H1 (cell line): ENCODE data around the gene PTPRG. TPM values are rescaled to one million over a fixed set of nuclear protein-coding genes. Genes with fewer than 3 reads are reported as not detected.

ENCODE experiments used
- CTCF ChIA-PET: fragments of 300-600 bp; sonication (Branson Sonifier 250); formaldehyde crosslinking; loops from one replicate; lab custom pipeline; 2021; ENCODE audit not compliant: partially characterized antibody; lab: Charles Lee
- POLR2A ChIA-PET: fragments of 300-600 bp; sonication (Branson Sonifier 250); formaldehyde crosslinking; loops from one replicate; lab custom pipeline; 2021; ENCODE audit warnings: inconsistent platforms; ENCODE audit not compliant: partially characterized antibody; lab: Charles Lee
- DNase-seq, 2 experiments: peaks; one replicate each; pipeline versions ENCODE4 v3.0.0 to v3.0.0-alpha.2; 2010 to 2022; ENCODE audit warnings: low spot score in 2 of 2, low read depth in 1 of 2, mixed read lengths in 1 of 2
- FAIRE-seq: peaks from 2 replicates; lab custom pipeline; 2011; peaks lifted over from hg19 to GRCh38; lab: Jason Lieb, UNC
- H2AFZ ChIP-seq: 2 replicates; pipeline ENCODE4 v1.8.1; 2012; ENCODE audit warnings: low read length, inconsistent platforms
- H2AK5ac ChIP-seq: 2 replicates; pipeline ENCODE4 v1.6.1; 2013; ENCODE audit warnings: low read depth, low read length
- H2BK120ac ChIP-seq: replicated peaks from 2 replicates; pipeline ENCODE3; 2013; ENCODE audit warnings: low read depth, low read length, inconsistent platforms
- H2BK12ac ChIP-seq: 2 replicates; pipeline ENCODE4 v1.6.1; 2013; ENCODE audit warnings: low read depth, low read length
- H2BK15ac ChIP-seq: 2 replicates; pipeline ENCODE4 v1.6.1; 2013; ENCODE audit warnings: low read length
- H2BK20ac ChIP-seq: 2 replicates; pipeline ENCODE4 v1.6.1; 2013; ENCODE audit warnings: low read length
- H2BK5ac ChIP-seq: 2 replicates; pipeline ENCODE4 v1.6.1; 2013; ENCODE audit warnings: low read depth, low read length
- H3K14ac ChIP-seq: 2 replicates; pipeline ENCODE4 v1.6.1; 2013; ENCODE audit warnings: inconsistent platforms; ENCODE audit not compliant: insufficient read length
- H3K18ac ChIP-seq: 2 replicates; pipeline ENCODE4 v1.6.1; 2013; ENCODE audit warnings: low read length; ENCODE audit errors: extremely low read depth
- H3K23ac ChIP-seq: 2 replicates; pipeline ENCODE4 v1.6.1; 2013; ENCODE audit warnings: inconsistent platforms; ENCODE audit not compliant: insufficient read length
- H3K23me2 ChIP-seq: 2 replicates; pipeline ENCODE4 v1.6.1; 2013; ENCODE audit warnings: low read depth, low read length
- H3K27ac ChIP-seq: 2 replicates; pipeline ENCODE4 v1.6.1; 2011; ENCODE audit warnings: low read depth, low read length, inconsistent platforms
- H3K27me3 ChIP-seq, 4 experiments: replicated peaks in 1 of 4; 1 replicate in 1 of 4; 2 replicates in 3 of 4; pipeline versions ENCODE4 v1.6.1 to v1.8.1; 2011 to 2013; ENCODE audit warnings: low read length in 3 of 4, mild to moderate bottlenecking in 3 of 4, inconsistent platforms in 2 of 4, mixed read lengths in 2 of 4, moderate library complexity in 1 of 4; ENCODE audit not compliant: control insufficient read depth in 3 of 4, insufficient read depth in 3 of 4; ENCODE audit errors: extremely low read depth in 1 of 4
- H3K36me3 ChIP-seq, 4 experiments: 2 replicates each; pipeline versions ENCODE4 v1.6.1 to v1.8.1; 2011 to 2013; ENCODE audit warnings: mild to moderate bottlenecking in 4 of 4, low read length in 3 of 4, moderate library complexity in 2 of 4, control low read depth in 1 of 4, inconsistent platforms in 1 of 4; ENCODE audit not compliant: insufficient read depth in 4 of 4, control insufficient read depth in 2 of 4
- H3K4ac ChIP-seq: replicated peaks from 2 replicates; pipeline ENCODE3; 2013; ENCODE audit warnings: low read length, low read depth, mixed read lengths, inconsistent platforms; ENCODE audit not compliant: insufficient read length
- H3K4me1 ChIP-seq, 4 experiments: replicated peaks in 1 of 4; 1 replicate in 1 of 4; 2 replicates in 3 of 4; pipeline versions ENCODE4 v1.6.1 to v1.8.1; 2011 to 2013; ENCODE audit warnings: low read length in 3 of 4, inconsistent platforms in 2 of 4, mixed read lengths in 1 of 4; ENCODE audit not compliant: insufficient read depth in 4 of 4, control insufficient read depth in 3 of 4
- H3K4me2 ChIP-seq, 2 experiments: 2 replicates each; pipeline versions ENCODE4 v1.6.1 to v1.8.1; 2011 to 2013; ENCODE audit warnings: low read depth in 2 of 2, low read length in 2 of 2, control low read depth in 1 of 2, inconsistent platforms in 1 of 2, mild to moderate bottlenecking in 1 of 2; ENCODE audit not compliant: insufficient read depth in 1 of 2
- H3K4me3 ChIP-seq, 4 experiments: fragments of 200-600, 300-600 bp in 1 of 4; sonication (generic), shearing (Covaris generic), sonication (Bioruptor Twin) in 1 of 4; 2 replicates each; pipeline versions ENCODE4 v1.5.1 to v1.8.1; 2011 to 2016; ENCODE audit warnings: low read length in 4 of 4, low read depth in 3 of 4, control low read depth in 2 of 4, inconsistent platforms in 2 of 4, mild to moderate bottlenecking in 2 of 4, mixed read lengths in 1 of 4, moderate library complexity in 1 of 4; ENCODE audit not compliant: insufficient read depth in 2 of 4; ENCODE audit errors: extremely low read depth in 1 of 4
- H3K56ac ChIP-seq: replicated peaks from 2 replicates; pipeline ENCODE3; 2013; ENCODE audit warnings: low read depth, mild to moderate bottlenecking, mixed read lengths, low read length, inconsistent platforms; ENCODE audit not compliant: insufficient read length
- H3K79me1 ChIP-seq: 2 replicates; pipeline ENCODE4 v1.6.1; 2013; ENCODE audit warnings: low read depth, low read length, control low read depth
- H3K79me2 ChIP-seq, 2 experiments: 2 replicates each; pipeline versions ENCODE4 v1.6.1 to v1.8.1; 2012 to 2013; ENCODE audit warnings: low read length in 2 of 2, mild to moderate bottlenecking in 2 of 2, inconsistent platforms in 1 of 2; ENCODE audit not compliant: insufficient read depth in 2 of 2, control insufficient read depth in 1 of 2
- H3K9ac ChIP-seq, 4 experiments: replicated peaks in 1 of 4; 1 replicate in 1 of 4; 2 replicates in 3 of 4; pipeline versions ENCODE4 v1.6.1 to v1.8.1; 2011 to 2013; ENCODE audit warnings: low read depth in 3 of 4, low read length in 3 of 4, control low read depth in 2 of 4, mild to moderate bottlenecking in 2 of 4, moderate library complexity in 2 of 4, inconsistent platforms in 1 of 4; ENCODE audit errors: extremely low read depth in 1 of 4
- H3K9me3 ChIP-seq, 2 experiments: 2 replicates each; pipeline versions ENCODE4 v1.6.1 to v1.8.1; 2012 to 2013; ENCODE audit warnings: mild to moderate bottlenecking in 2 of 2, moderate library complexity in 2 of 2, control low read depth in 1 of 2, inconsistent platforms in 1 of 2, low read depth in 1 of 2, low read length in 1 of 2, mixed read lengths in 1 of 2; ENCODE audit not compliant: insufficient read depth in 2 of 2
- H4K20me1 ChIP-seq, 2 experiments: replicated peaks in 1 of 2; 2 replicates each; pipeline versions ENCODE3 to v1.8.1; 2011 to 2013; ENCODE audit warnings: inconsistent platforms in 2 of 2, low read length in 2 of 2, mild to moderate bottlenecking in 1 of 2; ENCODE audit not compliant: insufficient read depth in 2 of 2, control insufficient read depth in 1 of 2
- H4K5ac ChIP-seq: 2 replicates; pipeline ENCODE4 v1.6.1; 2013; ENCODE audit warnings: low read length, low read depth, mixed read lengths, inconsistent platforms; ENCODE audit not compliant: insufficient read length
- H4K8ac ChIP-seq: 2 replicates; pipeline ENCODE4 v1.8.0; 2013; ENCODE audit warnings: mild to moderate bottlenecking, moderate library complexity, low read length, inconsistent platforms; ENCODE audit not compliant: insufficient read depth; ENCODE audit errors: extremely low read depth
- H4K91ac ChIP-seq: replicated peaks from 2 replicates; pipeline ENCODE3; 2013; ENCODE audit warnings: low read length, mixed read lengths, inconsistent platforms; ENCODE audit not compliant: insufficient read length
- CBX5 ChIP-seq: fragments of 300-800, 300-1000 bp; sonication (generic); IDR thresholded peaks from 2 replicates; pipeline ENCODE4 v1.7.1; 2016; ENCODE audit warnings: antibody characterized with exemption, low read length, low read depth
- CHD1 ChIP-seq: IDR thresholded peaks from 2 replicates; pipeline ENCODE4 v1.6.1; 2012; ENCODE audit warnings: low read depth, low read length, improper control_type of control experiment
- CHD2 ChIP-seq: IDR thresholded peaks from 2 replicates; pipeline ENCODE4 v1.6.1; 2012; ENCODE audit warnings: low read length, improper control_type of control experiment
- EZH2 ChIP-seq: fragments of 200-600 bp; sonication (generic); IDR thresholded peaks from 2 replicates; pipeline ENCODE4 v1.7.1; 2012; ENCODE audit warnings: low read depth, mild to moderate bottlenecking, moderate library complexity, low read length, inconsistent platforms; ENCODE audit not compliant: severe bottlenecking
- FOSL1 ChIP-seq: IDR thresholded peaks from 2 replicates; pipeline ENCODE4 v1.6.1; 2011; ENCODE audit warnings: mild to moderate bottlenecking, low read depth, low read length, moderate library complexity; ENCODE audit not compliant: insufficient read depth
- HDAC6 ChIP-seq: IDR thresholded peaks from one replicate; pipeline ENCODE4 v1.7.1; 2012; ENCODE audit warnings: low read depth, mild to moderate bottlenecking, inconsistent platforms, low read length, moderate library complexity
- JUN ChIP-seq: IDR thresholded peaks from 2 replicates; pipeline ENCODE4 v1.6.1; 2011; ENCODE audit warnings: low read depth, mild to moderate bottlenecking, improper control_type of control experiment, low read length
- KDM4A ChIP-seq: IDR thresholded peaks from one replicate; pipeline ENCODE4 v1.7.1; 2012; ENCODE audit warnings: low read depth, mild to moderate bottlenecking, moderate library complexity, low read length, inconsistent platforms; ENCODE audit not compliant: severe bottlenecking
- MAFK ChIP-seq: IDR thresholded peaks from 2 replicates; pipeline ENCODE4 v1.6.1; 2012; ENCODE audit warnings: low read depth, mild to moderate bottlenecking, improper control_type of control experiment, low read length
- MAX ChIP-seq: IDR thresholded peaks from 2 replicates; pipeline ENCODE4 v1.6.1; 2012; ENCODE audit warnings: inconsistent platforms
- NRF1 ChIP-seq: IDR thresholded peaks from 2 replicates; pipeline ENCODE4 v1.6.1; 2011; ENCODE audit warnings: mild to moderate bottlenecking, low read depth, low read length, improper control_type of control experiment
- POLR2AphosphoS5 ChIP-seq: IDR thresholded peaks from 2 replicates; pipeline ENCODE4 v1.6.1; 2011; ENCODE audit warnings: low read depth, low read length
- RXRA ChIP-seq: IDR thresholded peaks from 2 replicates; pipeline ENCODE4 v1.6.1; 2011; ENCODE audit warnings: low read depth, mild to moderate bottlenecking, low read length, moderate library complexity; ENCODE audit not compliant: insufficient read depth
- SIX5 ChIP-seq: IDR thresholded peaks from 2 replicates; pipeline ENCODE4 v1.6.1; 2011; ENCODE audit warnings: mild to moderate bottlenecking, low read depth, low read length
- SRF ChIP-seq: IDR thresholded peaks from 2 replicates; pipeline ENCODE4 v1.6.1; 2011; ENCODE audit warnings: mild to moderate bottlenecking, low read depth, low read length, moderate library complexity
- TBP ChIP-seq: IDR thresholded peaks from 2 replicates; pipeline ENCODE4 v1.6.1; 2011; ENCODE audit warnings: low read depth, low read length, improper control_type of control experiment
- WGBS, 2 experiments: shearing (Covaris generic) in 1 of 2; methylation state at CpG; one replicate each; pipeline versions ENCODE4 v1.1.6 to v1.1.7; 2013 to 2015; ENCODE audit warnings: low lambda C conversion rate in 2 of 2, mixed read lengths in 2 of 2, inconsistent platforms in 1 of 2, low coverage in 1 of 2, missing lambda C conversion rate in 1 of 2; ENCODE audit not compliant: insufficient replicate concordance in 2 of 2, insufficient coverage in 1 of 2, insufficient read length in 1 of 2; ENCODE audit errors: extremely low coverage in 1 of 2, missing lambda C conversion rate in 1 of 2; 5-methylcytosine and 5-hydroxymethylcytosine counted together
- polyA plus RNA-seq, 7 experiments: library from polyadenylated mRNA; depleted of rRNA in 3 of 7; stranded (reverse) in 5 of 7; unstranded in 2 of 7; fragments of >200 nt in 5 of 7; fragments of 200-250 nt in 2 of 7; gene quantifications; 1 replicate in 5 of 7; 2 replicates in 1 of 7; 4 replicates in 1 of 7; pipeline versions ENCODE4 v1.2.1 to v1.2.3, GENCODE V29; 2011 to 2013; ENCODE audit warnings: missing spikeins in 2 of 7, mixed read lengths in 2 of 7
- total RNA-seq: library from RNA; stranded (reverse); fragmentation: NEBNext Ultra II Directional; extraction: Animal tissue kit (Norgen Biotek cat#: 25700); gene quantifications from 2 replicates; pipeline ENCODE4 v1.2.1, GENCODE V29; 2021

PTPRG gene
- total and polyA plus RNA-seq, 2 of the 8 experiments (the other 6 are each of a cell fraction or from before 2014, with no cell fraction given): 23.3 to 96.2 TPM

GRCh38 chr3:62151591-62151990, 590.2 kb downstream of the PTPRG start:
- Histone ChIP-seq H3K9me3 (no peaks in the 10 kb centered on the region), H3K23ac (no peak overlapping the region), H3K36me3 (no peaks in the 10 kb centered on the region), H2BK15ac (no peak overlapping the region), H3K9ac (no peak overlapping the region), H2AFZ (no peak overlapping the region), H2BK5ac (no peak overlapping the region), H4K8ac (no peak overlapping the region), H3K4me3 (no peak overlapping the region), H3K4me1 (no peaks in the 10 kb centered on the region), H4K91ac (no peak overlapping the region), H2BK12ac (no peak overlapping the region), H3K79me2 (no peaks in the 10 kb centered on the region), H3K4me2 (no peak overlapping the region), H3K14ac (no peak overlapping the region), H2BK20ac (no peak overlapping the region), H3K18ac (no peak overlapping the region), H4K20me1 (no peaks in the 10 kb centered on the region), H3K27ac (no peak overlapping the region), H3K23me2 (no peaks in the 10 kb centered on the region; the same call in 1 of the 2 replicates), H2BK120ac (no peak overlapping the region), H3K56ac (no peak overlapping the region), H3K27me3 (no peaks in the 10 kb centered on the region), H3K79me1 (no peaks in the 10 kb centered on the region), H4K5ac (no peak overlapping the region), H3K4ac (no peak overlapping the region), H2AK5ac (no peak overlapping the region)
- ChIA-PET CTCF (interaction anchor here (0.6 to 8.7 kb wide), 4 partner anchors 37 to 495 kb away, joined by 3 to 48 read pairs (median 4); no protein-coding TSS in a partner anchor), POLR2A (no interaction called here)
- FAIRE-seq: no peak
- WGBS, 2 experiments: 100% methylated on average over 1 of the region's 1 CpG; no CpG with 5 or more reads in 1 of the 2 experiments
- DNase-seq: no peak
- TF ChIP-seq TBP: no peak
- TF ChIP-seq CBX5: no peak
- no peak for TF ChIP-seq HDAC6
- no peak for TF ChIP-seq FOSL1
- TF ChIP-seq MAFK: no peak
- no peak for TF ChIP-seq CHD2
- no peak for TF ChIP-seq SIX5
- no peak for TF ChIP-seq CHD1
- TF ChIP-seq JUN: no peak
- TF ChIP-seq NRF1: no peak
- TF ChIP-seq KDM4A: no peak
- no peak for TF ChIP-seq RXRA
- no peak for TF ChIP-seq SRF
- TF ChIP-seq POLR2AphosphoS5: no peak
- no peak for TF ChIP-seq MAX
- no peak for TF ChIP-seq EZH2
